Caco-2 (cell line): ENCODE measurements around the gene JPH3. TPM values are rescaled to one million over a fixed set of nuclear protein-coding genes. Genes with fewer than 3 reads are reported as not detected.

Experiments
- BruUV-seq: library from RNA; stranded (reverse); fragments of 400-500 nt; replicated peaks from 2 replicates; lab custom pipeline; 2021; lab: Mats Ljungman, UMichigan
- CTCF ChIA-PET: fragments of 300-600 bp; sonication (Branson Sonifier 250); formaldehyde crosslinking; loops from one replicate; lab custom pipeline; 2022; ENCODE audit warnings: antibody characterized with exemption; lab: Charles Lee
- POLR2A ChIA-PET: fragments of 300-600 bp; sonication (Branson Sonifier 250); formaldehyde crosslinking; loops from one replicate; lab custom pipeline; 2022; ENCODE audit warnings: antibody characterized with exemption; lab: Charles Lee
- DNase-seq, 2 experiments: peaks; one replicate each; pipeline versions ENCODE4 v3.0.0 to v3.0.0-alpha.2; 2020 to 2022
- H3K27me3 ChIP-seq: replicated peaks from 2 replicates; pipeline ENCODE4 v1.6.0; 2011; ENCODE audit warnings: low read length; ENCODE audit not compliant: control insufficient read depth, insufficient read depth
- H3K36me3 ChIP-seq: 2 replicates; pipeline ENCODE4 v1.5.1; 2011; ENCODE audit warnings: low read length; ENCODE audit not compliant: control insufficient read depth, insufficient read depth
- H3K4me1 ChIP-seq: fragments of 250-450 bp; sonication (Bioruptor Pico); 2 replicates; pipeline ENCODE4 v1.5.1; 2020; ENCODE audit warnings: mild to moderate bottlenecking
- H3K4me3 ChIP-seq: 2 replicates; pipeline ENCODE4 v1.5.1; 2011; ENCODE audit warnings: low read depth, mild to moderate bottlenecking, control low read depth, low read length
- H3K9me3 ChIP-seq: fragments of 250-450 bp; sonication (Bioruptor Pico); 2 replicates; pipeline ENCODE4 v1.5.1; 2020; ENCODE audit warnings: mild to moderate bottlenecking, moderate library complexity
- H3K27ac Mint-ChIP-seq: one replicate; pipeline ENCODE4 v1.8.0; 2022; ENCODE audit warnings: mixed read lengths; ENCODE audit not compliant: unreplicated experiment
- H3K27me3 Mint-ChIP-seq: one replicate; pipeline ENCODE4 v1.8.0; 2022; ENCODE audit warnings: mixed read lengths; ENCODE audit not compliant: insufficient read depth, unreplicated experiment
- H3K36me3 Mint-ChIP-seq: one replicate; pipeline ENCODE4 v1.8.0; 2022; ENCODE audit warnings: mild to moderate bottlenecking, mixed read lengths; ENCODE audit not compliant: insufficient read depth, unreplicated experiment
- H3K4me1 Mint-ChIP-seq: one replicate; pipeline ENCODE4 v1.8.0; 2022; ENCODE audit warnings: low read depth, mixed read lengths; ENCODE audit not compliant: unreplicated experiment
- H3K4me3 Mint-ChIP-seq: one replicate; pipeline ENCODE4 v1.8.0; 2022; ENCODE audit warnings: mild to moderate bottlenecking, moderate library complexity, mixed read lengths; ENCODE audit not compliant: unreplicated experiment
- H3K9me3 Mint-ChIP-seq: one replicate; pipeline ENCODE4 v1.8.0; 2022; ENCODE audit warnings: mixed read lengths; ENCODE audit not compliant: unreplicated experiment
- intact Hi-C: fragments of 100-400 bp; cut with micrococcal nuclease; formaldehyde crosslinking; loops from one replicate; pipeline ENCODE4 v1.10.0; 2022; ENCODE audit not compliant: unreplicated experiment
- total RNA-seq: library from RNA; stranded (reverse); gene quantifications from 2 replicates; pipeline ENCODE4 v1.2.3, GENCODE V29; 2022
- TF ChIP-seq, protein P1 (sequence below), 2 experiments: fragments of 200-600 bp in 1 of 2; IDR thresholded peaks; 1 replicate in 1 of 2; 2 replicates in 1 of 2; pipeline versions ENCODE4 v1.5.1 to v1.8.0; 2011 to 2022; ENCODE audit warnings: antibody characterized with exemption in 1 of 2, control low read depth in 1 of 2, inconsistent platforms in 1 of 2, low read depth in 1 of 2, low read length in 1 of 2, mild to moderate bottlenecking in 1 of 2, moderate library complexity in 1 of 2; ENCODE audit not compliant: insufficient read depth in 1 of 2, severe bottlenecking in 1 of 2, unreplicated experiment in 1 of 2

JPH3 gene
- total RNA-seq, 1 experiment from 2014 or later: 4.8 TPM

DNA sequence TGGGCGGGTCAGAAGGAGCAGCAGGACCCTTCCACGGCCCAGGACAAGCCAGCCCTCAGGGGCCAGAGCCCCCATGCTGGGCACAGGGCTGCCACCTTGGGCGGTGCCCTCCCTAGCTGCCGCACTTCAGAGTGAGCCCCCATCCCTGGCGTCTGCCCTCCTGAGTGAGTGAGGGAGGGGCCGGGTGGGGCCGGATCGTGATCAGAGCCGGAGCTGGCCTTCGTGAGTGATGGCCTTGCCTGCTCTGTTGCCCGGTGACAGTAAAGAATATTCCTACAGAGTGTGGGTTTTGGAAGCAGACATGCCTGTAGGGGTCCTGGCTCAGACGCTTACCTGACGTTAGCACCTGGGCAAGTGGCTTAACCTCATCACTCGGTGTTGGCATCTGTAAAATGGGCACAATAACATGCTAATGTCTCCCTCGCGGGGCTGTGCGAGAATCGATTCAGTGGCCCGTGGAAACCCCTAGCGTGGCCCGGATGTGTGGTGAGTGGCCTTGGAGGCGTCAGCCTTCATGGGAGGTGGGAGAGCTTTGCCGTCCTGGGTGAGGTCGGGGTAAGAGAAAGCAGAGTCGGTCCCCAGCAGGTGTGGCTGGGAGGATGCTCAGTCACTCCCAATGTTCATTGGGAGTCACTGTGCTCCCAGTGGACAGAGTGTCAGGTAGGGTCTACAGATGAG lies 26.1 kb downstream of the JPH3 start:
- TF ChIP-seq, protein P1, sequence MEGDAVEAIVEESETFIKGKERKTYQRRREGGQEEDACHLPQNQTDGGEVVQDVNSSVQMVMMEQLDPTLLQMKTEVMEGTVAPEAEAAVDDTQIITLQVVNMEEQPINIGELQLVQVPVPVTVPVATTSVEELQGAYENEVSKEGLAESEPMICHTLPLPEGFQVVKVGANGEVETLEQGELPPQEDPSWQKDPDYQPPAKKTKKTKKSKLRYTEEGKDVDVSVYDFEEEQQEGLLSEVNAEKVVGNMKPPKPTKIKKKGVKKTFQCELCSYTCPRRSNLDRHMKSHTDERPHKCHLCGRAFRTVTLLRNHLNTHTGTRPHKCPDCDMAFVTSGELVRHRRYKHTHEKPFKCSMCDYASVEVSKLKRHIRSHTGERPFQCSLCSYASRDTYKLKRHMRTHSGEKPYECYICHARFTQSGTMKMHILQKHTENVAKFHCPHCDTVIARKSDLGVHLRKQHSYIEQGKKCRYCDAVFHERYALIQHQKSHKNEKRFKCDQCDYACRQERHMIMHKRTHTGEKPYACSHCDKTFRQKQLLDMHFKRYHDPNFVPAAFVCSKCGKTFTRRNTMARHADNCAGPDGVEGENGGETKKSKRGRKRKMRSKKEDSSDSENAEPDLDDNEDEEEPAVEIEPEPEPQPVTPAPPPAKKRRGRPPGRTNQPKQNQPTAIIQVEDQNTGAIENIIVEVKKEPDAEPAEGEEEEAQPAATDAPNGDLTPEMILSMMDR (IDR thresholded peaks at IDR 0.05; ENCODE audit: insufficient read depth in 1 of 2, low read depth in 1 of 2, low read length in 1 of 2, severe bottlenecking in 1 of 2, unreplicated experiment in 1 of 2): no peak

DNA sequence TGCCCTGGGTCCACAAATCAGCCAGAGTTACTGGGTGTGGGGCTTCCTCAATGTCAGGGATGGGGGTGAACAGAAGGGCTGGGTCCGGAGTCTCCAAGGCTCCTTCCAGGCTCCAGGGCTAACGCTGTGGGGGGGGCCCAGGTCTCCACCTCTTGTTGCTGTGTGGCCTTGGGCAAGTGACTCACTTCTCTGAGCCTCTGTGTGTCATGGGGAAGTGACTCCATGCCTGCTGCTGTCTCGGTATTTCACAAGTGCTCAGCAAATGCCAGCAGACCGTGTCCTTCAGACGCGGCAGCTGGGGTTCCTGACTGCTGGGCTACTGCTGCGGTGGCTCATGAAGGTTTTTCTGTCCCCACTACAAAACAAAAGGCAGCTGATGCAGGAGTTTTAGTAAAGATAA lies 26.6 kb downstream of the JPH3 start:
- Mint-ChIP-seq H3K27me3 (peaks cover 32% of the 10 kb centered on the region), H3K9me3 (peaks cover 23% of the 10 kb centered on the region), H3K36me3 (no peaks in the 10 kb centered on the region), H3K27ac (no peak overlapping the region), H3K4me1 (no peaks in the 10 kb centered on the region), H3K4me3 (no peak overlapping the region)
- CTCF ChIA-PET: interaction anchor here (0.9 kb wide), 1 partner anchor 8 kb away, joined by 5 read pairs; no protein-coding TSS in a partner anchor
- DNase-seq: no peak
- H3K9me3 ChIP-seq: peaks cover 18% of the 10 kb centered on the region
- H3K27me3 ChIP-seq: 0 out of 2 replicates have a peak, but pooled peaks cover 2% of the 10 kb centered on the region
- H3K4me1 ChIP-seq: no peaks in the 10 kb centered on the region
- H3K4me3 ChIP-seq: no peak overlapping the region
- intact Hi-C loops: no loop called here
- no peaks in the 10 kb centered on the region for H3K36me3 ChIP-seq
- TF ChIP-seq, protein P1 (IDR thresholded peaks at IDR 0.05; ENCODE audit: insufficient read depth in 1 of 2, low read depth in 1 of 2, low read length in 1 of 2, severe bottlenecking in 1 of 2, unreplicated experiment in 1 of 2): no peak
- POLR2A ChIA-PET: no interaction called here
- BruUV-seq: no TSS peak

More for the DNA sequence above, 26.1 kb downstream of the JPH3 start:
- Mint-ChIP-seq H3K4me1 (no peaks in the 10 kb centered on the region), H3K27me3 (peaks cover 29% of the 10 kb centered on the region), H3K36me3 (no peaks in the 10 kb centered on the region), H3K27ac (no peak overlapping the region), H3K4me3 (no peak overlapping the region), H3K9me3 (peaks cover 23% of the 10 kb centered on the region)
- Histone ChIP-seq H3K27me3 (0 out of 2 replicates have a peak, but pooled peaks cover 2% of the 10 kb centered on the region), H3K9me3 (peaks cover 18% of the 10 kb centered on the region), H3K36me3 (no peaks in the 10 kb centered on the region), H3K4me3 (no peak overlapping the region), H3K4me1 (no peaks in the 10 kb centered on the region)
- intact Hi-C loops: no loop called here
- CTCF ChIA-PET: interaction anchor here (0.9 kb wide), 2 partner anchors 8 to 47 kb away, joined by 3 to 5 read pairs; no protein-coding TSS in a partner anchor
- POLR2A ChIA-PET: no interaction called here
- no TSS peak for BruUV-seq
- DNase-seq: no peak

DNA sequence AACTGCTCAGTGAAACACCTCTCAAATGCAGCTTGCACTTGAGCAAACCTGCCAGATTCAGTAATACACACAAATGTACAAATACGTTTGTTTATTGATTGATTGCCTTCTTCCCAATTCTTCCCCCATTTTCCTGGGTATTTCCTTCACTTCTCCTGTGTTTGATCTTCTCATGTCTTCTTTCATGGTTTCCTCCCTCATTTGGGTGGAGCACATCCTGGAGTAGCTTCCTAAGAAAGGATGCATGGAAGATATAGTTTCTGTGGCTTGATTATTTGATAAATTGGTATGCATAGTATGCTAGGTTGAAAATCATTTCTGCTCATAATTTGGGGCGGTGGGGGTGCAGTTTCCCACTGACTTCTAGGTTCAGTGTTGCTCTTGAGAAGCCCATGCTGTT lies 28.8 kb downstream of the JPH3 start:
- ChIA-PET CTCF (no interaction called here), POLR2A (no interaction called here)
- H3K9me3 Mint-ChIP-seq: peaks cover 23% of the 10 kb centered on the region
- peaks cover 9% of the 10 kb centered on the region for H3K4me1 Mint-ChIP-seq
- BruUV-seq: no TSS peak
- Histone ChIP-seq H3K4me3 (no peak overlapping the region), H3K27me3 (0 out of 2 replicates have a peak, but pooled peaks cover 2% of the 10 kb centered on the region), H3K9me3 (peaks cover 18% of the 10 kb centered on the region), H3K36me3 (no peaks in the 10 kb centered on the region), H3K4me1 (peaks cover 7% of the 10 kb centered on the region; the same call in 1 of the 2 replicates)
- no peaks in the 10 kb centered on the region for H3K36me3 Mint-ChIP-seq
- H3K27ac Mint-ChIP-seq: no peak overlapping the region
- TF ChIP-seq, protein P1 (IDR thresholded peaks at IDR 0.05; ENCODE audit: insufficient read depth in 1 of 2, low read depth in 1 of 2, low read length in 1 of 2, severe bottlenecking in 1 of 2, unreplicated experiment in 1 of 2): no peak
- intact Hi-C loops: no loop called here
- H3K27me3 Mint-ChIP-seq: peaks cover 33% of the 10 kb centered on the region
- no peak overlapping the region for H3K4me3 Mint-ChIP-seq
- no peak for DNase-seq
